H9 (cell line): ENCODE results near the gene MS4A18. TPM values are rescaled to one million over a fixed set of nuclear protein-coding genes. Genes with fewer than 3 reads are reported as not detected.

Experiments
- DNase-seq: peaks from one replicate; pipeline ENCODE4 v3.0.0-alpha.2; 2017
- H2AFZ ChIP-seq: one replicate; pipeline ENCODE4 v1.6.1; 2013; ENCODE audit warnings: mild to moderate bottlenecking, low read length, control low read depth, moderate library complexity
- H2AK5ac ChIP-seq: 2 replicates; pipeline ENCODE4 v1.6.1; 2013; ENCODE audit warnings: low read length, control low read depth, mixed read lengths; ENCODE audit not compliant: insufficient read length
- H2BK120ac ChIP-seq: one replicate; pipeline ENCODE4 v1.6.1; 2013; ENCODE audit warnings: low read depth, mild to moderate bottlenecking, low read length, control low read depth, inconsistent platforms; ENCODE audit not compliant: poor library complexity, severe bottlenecking
- H2BK12ac ChIP-seq: 2 replicates; pipeline ENCODE4 v1.6.1; 2013; ENCODE audit warnings: low read length, control low read depth, mixed read lengths, low read depth; ENCODE audit not compliant: insufficient read length
- H2BK15ac ChIP-seq: 2 replicates; pipeline ENCODE4 v1.6.1; 2013; ENCODE audit warnings: low read depth, low read length, control low read depth
- H2BK20ac ChIP-seq: one replicate; pipeline ENCODE4 v1.6.1; 2013; ENCODE audit warnings: low read depth, mild to moderate bottlenecking, low read length, control low read depth, inconsistent platforms; ENCODE audit not compliant: poor library complexity, severe bottlenecking
- H2BK5ac ChIP-seq: 2 replicates; pipeline ENCODE4 v1.6.1; 2013; ENCODE audit warnings: low read length, control low read depth, mixed read lengths; ENCODE audit not compliant: insufficient read length
- H3K14ac ChIP-seq: 2 replicates; pipeline ENCODE4 v1.6.1; 2013; ENCODE audit warnings: low read length, control low read depth; ENCODE audit not compliant: insufficient read depth
- H3K18ac ChIP-seq: 2 replicates; pipeline ENCODE4 v1.6.1; 2013; ENCODE audit warnings: low read depth, mild to moderate bottlenecking, mixed read lengths, low read length, control low read depth; ENCODE audit not compliant: insufficient read length
- H3K23ac ChIP-seq: 2 replicates; pipeline ENCODE4 v1.6.1; 2013; ENCODE audit warnings: low read length, control low read depth, mixed read lengths, low read depth; ENCODE audit not compliant: insufficient read length
- H3K23me2 ChIP-seq: 2 replicates; pipeline ENCODE4 v1.6.1; 2013; ENCODE audit warnings: low read depth, mild to moderate bottlenecking, mixed read lengths, low read length, control low read depth; ENCODE audit not compliant: insufficient read length, poor library complexity, severe bottlenecking
- H3K27ac ChIP-seq: 2 replicates; pipeline ENCODE4 v1.5.1; 2013; ENCODE audit warnings: low read length, control low read depth, mixed read lengths, low read depth; ENCODE audit not compliant: insufficient read length
- H3K27me3 ChIP-seq: 2 replicates; pipeline ENCODE4 v1.6.1; 2013; ENCODE audit warnings: low read length, control low read depth, inconsistent platforms; ENCODE audit not compliant: insufficient read depth
- H3K4ac ChIP-seq: 2 replicates; pipeline ENCODE4 v1.6.1; 2013; ENCODE audit warnings: low read depth, mild to moderate bottlenecking, control low read depth, inconsistent platforms, low read length, moderate library complexity
- H3K4me1 ChIP-seq: 2 replicates; pipeline ENCODE4 v1.6.1; 2013; ENCODE audit warnings: low read length, control low read depth, inconsistent platforms; ENCODE audit not compliant: insufficient read depth
- H3K4me2 ChIP-seq: 2 replicates; pipeline ENCODE4 v1.6.1; 2013; ENCODE audit warnings: low read length, control low read depth, mixed read lengths; ENCODE audit not compliant: insufficient read length, insufficient read depth
- H3K56ac ChIP-seq: 2 replicates; pipeline ENCODE4 v1.6.1; 2013; ENCODE audit warnings: low read depth, mild to moderate bottlenecking, mixed read lengths, low read length, control low read depth; ENCODE audit not compliant: insufficient read length
- H3K79me1 ChIP-seq: 2 replicates; pipeline ENCODE4 v1.6.1; 2013; ENCODE audit warnings: low read depth, mild to moderate bottlenecking, moderate library complexity, low read length, control low read depth, inconsistent platforms; ENCODE audit not compliant: insufficient read depth, poor library complexity, severe bottlenecking
- H3K79me2 ChIP-seq: 2 replicates; pipeline ENCODE4 v1.6.1; 2013; ENCODE audit warnings: low read length, control low read depth, inconsistent platforms; ENCODE audit not compliant: insufficient read depth
- H3K9ac ChIP-seq: 2 replicates; pipeline ENCODE4 v1.6.1; 2013; ENCODE audit warnings: low read length, control low read depth, mixed read lengths; ENCODE audit not compliant: insufficient read length; ENCODE audit errors: extremely low read depth
- H3K9me3 ChIP-seq: one replicate; pipeline ENCODE4 v1.6.1; 2013; ENCODE audit warnings: low read depth, low read length, inconsistent platforms; ENCODE audit not compliant: control insufficient read depth
- H3T11ph ChIP-seq: one replicate; pipeline ENCODE4 v1.6.1; 2013; ENCODE audit warnings: mild to moderate bottlenecking, low read length, control low read depth, inconsistent platforms
- H4K20me1 ChIP-seq: one replicate; pipeline ENCODE4 v1.6.1; 2013; ENCODE audit not compliant: control insufficient read depth, insufficient read length, insufficient read depth
- H4K5ac ChIP-seq: 2 replicates; pipeline ENCODE4 v1.6.1; 2013; ENCODE audit warnings: low read depth, mild to moderate bottlenecking, mixed read lengths, low read length, control low read depth; ENCODE audit not compliant: insufficient read length
- H4K8ac ChIP-seq: replicated peaks from 2 replicates; pipeline ENCODE4 v1.6.1; 2013; ENCODE audit warnings: low read length, control low read depth, mixed read lengths, low read depth; ENCODE audit not compliant: insufficient read length
- H4K91ac ChIP-seq: 2 replicates; pipeline ENCODE4 v1.6.1; 2013; ENCODE audit warnings: low read depth, mild to moderate bottlenecking, moderate library complexity, mixed read lengths, low read length, control low read depth; ENCODE audit not compliant: insufficient read length
- H3K27ac Mint-ChIP-seq, 3 experiments: 2 replicates in 2 of 3; 3 replicates in 1 of 3; pipeline ENCODE4 v1.8.0; 2020 to 2021; ENCODE audit warnings: mixed read lengths in 3 of 3, mild to moderate bottlenecking in 1 of 3, moderate library complexity in 1 of 3
- H3K27me3 Mint-ChIP-seq: 2 replicates; pipeline ENCODE4 v1.8.0; 2021; ENCODE audit warnings: low read depth, mild to moderate bottlenecking, moderate library complexity, mixed read lengths
- H3K36me3 Mint-ChIP-seq, 3 experiments: 2 replicates in 2 of 3; 3 replicates in 1 of 3; pipeline ENCODE4 v1.8.0; 2020 to 2021; ENCODE audit warnings: low read depth in 3 of 3, mixed read lengths in 3 of 3; ENCODE audit not compliant: insufficient read depth in 1 of 3
- H3K4me1 Mint-ChIP-seq, 2 experiments: 2 replicates each; pipeline ENCODE4 v1.8.0; 2020; ENCODE audit warnings: mixed read lengths in 2 of 2
- H3K4me3 Mint-ChIP-seq, 2 experiments: 2 replicates in 1 of 2; 3 replicates in 1 of 2; pipeline ENCODE4 v1.8.0; 2020 to 2021; ENCODE audit warnings: mild to moderate bottlenecking in 2 of 2, mixed read lengths in 2 of 2, moderate library complexity in 1 of 2
- H3K9me3 Mint-ChIP-seq, 2 experiments: 2 replicates in 1 of 2; 3 replicates in 1 of 2; pipeline ENCODE4 v1.8.0; 2020; ENCODE audit warnings: mild to moderate bottlenecking in 2 of 2, mixed read lengths in 2 of 2, moderate library complexity in 1 of 2
- WGBS: extraction: QIAGEN DNeasy Blood & Tissue Kit; methylation state at CpG from one replicate; pipeline ENCODE4 v1.1.7; 2013; ENCODE audit warnings: missing lambda C conversion rate, low lambda C conversion rate, mixed read lengths; ENCODE audit not compliant: insufficient read length; ENCODE audit errors: extremely low coverage; 5-methylcytosine and 5-hydroxymethylcytosine counted together
- total RNA-seq: library from RNA; stranded (reverse); gene quantifications from 2 replicates; pipeline ENCODE4 v1.2.1, GENCODE V29; 2021
- TF ChIP-seq, protein P1 (sequence below): fragments of 200-600 bp; sonication (generic); conservative IDR thresholded peaks from 3 replicates; pipeline ENCODE4 v1.8.0; 2021; ENCODE audit warnings: antibody characterized with exemption, mild to moderate bottlenecking

The MS4A18 gene
- total RNA-seq, 1 experiment from 2014 or later, result not detected

DNA sequence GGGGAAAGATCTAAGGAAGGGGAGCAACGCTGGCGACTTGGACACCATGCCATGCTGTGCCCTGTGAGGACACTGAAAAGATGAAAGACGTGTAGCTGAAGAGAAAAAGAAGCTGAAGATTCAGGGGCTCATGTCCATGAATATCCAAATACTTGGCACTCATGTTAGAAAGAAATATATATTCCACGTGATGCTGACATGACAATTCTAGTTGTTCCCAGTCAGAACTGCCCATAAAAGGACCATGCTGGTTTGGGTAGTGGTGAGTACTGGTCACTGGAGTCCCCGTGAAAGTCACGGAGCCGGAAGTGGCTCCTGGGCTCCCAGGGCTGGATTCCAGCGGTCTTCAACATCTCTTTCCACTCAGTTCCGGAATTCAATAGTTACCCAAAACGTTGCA lies 42.0 kb downstream of the MS4A18 start:
- peaks cover 0 to 5% (median 0%) of the 10 kb centered on the region in 3 experiments; a peak in 1 of 7 replicates for H3K36me3 Mint-ChIP-seq
- Histone ChIP-seq H3K27ac (no peak overlapping the region), H3T11ph (no peak overlapping the region), H3K4me1 (no peaks in the 10 kb centered on the region), H3K18ac (no peak overlapping the region), H2BK12ac (no peak overlapping the region), H4K20me1 (no peaks in the 10 kb centered on the region), H3K79me1 (no peaks in the 10 kb centered on the region), H3K4me2 (no peak overlapping the region), H2AFZ (no peak overlapping the region), H4K8ac (no peak overlapping the region), H2BK15ac (no peak overlapping the region), H2BK20ac (no peak overlapping the region), H4K5ac (no peak overlapping the region), H3K23me2 (no peaks in the 10 kb centered on the region), H3K9ac (no peak overlapping the region), H3K14ac (no peak overlapping the region), H2BK5ac (no peak overlapping the region), H2BK120ac (no peak overlapping the region), H3K9me3 (no peaks in the 10 kb centered on the region), H4K91ac (no peak overlapping the region), H3K56ac (no peak overlapping the region), H3K4ac (no peak overlapping the region), H3K23ac (no peak overlapping the region), H3K27me3 (no peaks in the 10 kb centered on the region), H3K79me2 (no peaks in the 10 kb centered on the region), H2AK5ac (no peak overlapping the region)
- no peak overlapping the region for H3K4me3 Mint-ChIP-seq
- H3K4me1 Mint-ChIP-seq, result peaks cover 10 to 19% of the 10 kb centered on the region in 2 experiments
- TF ChIP-seq, protein P1, sequence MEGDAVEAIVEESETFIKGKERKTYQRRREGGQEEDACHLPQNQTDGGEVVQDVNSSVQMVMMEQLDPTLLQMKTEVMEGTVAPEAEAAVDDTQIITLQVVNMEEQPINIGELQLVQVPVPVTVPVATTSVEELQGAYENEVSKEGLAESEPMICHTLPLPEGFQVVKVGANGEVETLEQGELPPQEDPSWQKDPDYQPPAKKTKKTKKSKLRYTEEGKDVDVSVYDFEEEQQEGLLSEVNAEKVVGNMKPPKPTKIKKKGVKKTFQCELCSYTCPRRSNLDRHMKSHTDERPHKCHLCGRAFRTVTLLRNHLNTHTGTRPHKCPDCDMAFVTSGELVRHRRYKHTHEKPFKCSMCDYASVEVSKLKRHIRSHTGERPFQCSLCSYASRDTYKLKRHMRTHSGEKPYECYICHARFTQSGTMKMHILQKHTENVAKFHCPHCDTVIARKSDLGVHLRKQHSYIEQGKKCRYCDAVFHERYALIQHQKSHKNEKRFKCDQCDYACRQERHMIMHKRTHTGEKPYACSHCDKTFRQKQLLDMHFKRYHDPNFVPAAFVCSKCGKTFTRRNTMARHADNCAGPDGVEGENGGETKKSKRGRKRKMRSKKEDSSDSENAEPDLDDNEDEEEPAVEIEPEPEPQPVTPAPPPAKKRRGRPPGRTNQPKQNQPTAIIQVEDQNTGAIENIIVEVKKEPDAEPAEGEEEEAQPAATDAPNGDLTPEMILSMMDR, result no peak
- no peak for DNase-seq
- H3K9me3 Mint-ChIP-seq, result peaks cover 3% of the 10 kb centered on the region in 2 experiments; a peak in 3 of 5 replicates
- peaks cover 22% of the 10 kb centered on the region for H3K27me3 Mint-ChIP-seq
- H3K27ac Mint-ChIP-seq, result no peak overlapping the region
- no CpG with 5 or more reads among the region's 10 CpGs for WGBS
